Measurements from ENCODE around the gene TJP2. TPM values are rescaled to one million over a fixed set of nuclear protein-coding genes. Genes with fewer than 3 reads are reported as not detected.

TJP2 gene
- polyA plus RNA-seq, 1 donor, result 163 TPM

- peak; percentile 19 to 67 for DNase-seq
- Histone ChIP-seq H3K27ac (ENCODE audit: low read length) (peak overlapping the region; percentile 4), H3K9me3 (ENCODE audit: control insufficient read depth, low read depth, low read length) (no peaks in the 10 kb centered on the region), H3K27me3 (ENCODE audit: control insufficient read depth, insufficient read depth, low read length) (no peaks in the 10 kb centered on the region), H3K4me1 (ENCODE audit: control insufficient read depth, insufficient read depth, low read length) (peaks cover 15% of the 10 kb centered on the region), H3K4me3 (ENCODE audit: low read length) (no peak overlapping the region), H3K36me3 (ENCODE audit: control insufficient read depth, insufficient read depth, low read length) (peaks cover 16% of the 10 kb centered on the region)
- whole genome bisulfite sequencing (ENCODE audit: insufficient coverage, low lambda C conversion rate), result no CpG with 5 or more reads among the region's 5 CpGs
These were observed 33.8 kb upstream of the TJP2 start for GRCh38 chr9:69140123-69140735.

GRCh38 chr9:69141851-69142250 lies 32.2 kb upstream of the TJP2 start:
- H3K9me3 ChIP-seq (ENCODE audit: control insufficient read depth, low read depth, low read length), result no peaks in the 10 kb centered on the region
- DNase-seq, result peak in 1 of 2 donors; percentile 3
- WGBS (ENCODE audit: insufficient coverage, low lambda C conversion rate), result no CpG with 5 or more reads among the region's 5 CpGs

GRCh38 chr9:69143291-69143690 lies 30.8 kb upstream of the TJP2 start:
- no peak overlapping the region for H3K27ac ChIP-seq (ENCODE audit: low read length)
- peak in 1 of 2 donors; percentile 9 for DNase-seq
- WGBS (ENCODE audit: insufficient coverage, low lambda C conversion rate), result no CpG with 5 or more reads among the region's 1 CpG

More at GRCh38 chr9:69141851-69142250, 32.2 kb upstream of the TJP2 start:
- Histone ChIP-seq H3K4me3 (ENCODE audit: low read length) (no peak overlapping the region), H3K27me3 (ENCODE audit: control insufficient read depth, insufficient read depth, low read length) (no peaks in the 10 kb centered on the region), H3K4me1 (ENCODE audit: control insufficient read depth, insufficient read depth, low read length) (peaks cover 15% of the 10 kb centered on the region), H3K36me3 (ENCODE audit: control insufficient read depth, insufficient read depth, low read length) (peaks cover 16% of the 10 kb centered on the region), H3K27ac (ENCODE audit: low read length) (no peak overlapping the region)

GRCh38 chr9:69145144-69145715 lies 28.8 kb upstream of the TJP2 start:
- no peaks in the 10 kb centered on the region for H3K9me3 ChIP-seq (ENCODE audit: control insufficient read depth, low read depth, low read length)
- no peak overlapping the region for H3K27ac ChIP-seq (ENCODE audit: low read length)
- DNase-seq, result peak in 1 of 2 donors; percentile 2
- peaks cover 4% of the 10 kb centered on the region for H3K4me1 ChIP-seq (ENCODE audit: control insufficient read depth, insufficient read depth, low read length)
- H3K4me3 ChIP-seq (ENCODE audit: low read length), result no peak overlapping the region
- 100% methylated on average over 1 of the region's 8 CpGs for WGBS (ENCODE audit: insufficient coverage, low lambda C conversion rate)
- no peaks in the 10 kb centered on the region for H3K27me3 ChIP-seq (ENCODE audit: control insufficient read depth, insufficient read depth, low read length)
- peaks cover 9% of the 10 kb centered on the region for H3K36me3 ChIP-seq (ENCODE audit: control insufficient read depth, insufficient read depth, low read length)

More at GRCh38 chr9:69143291-69143690, 30.8 kb upstream of the TJP2 start:
- Histone ChIP-seq H3K27me3 (ENCODE audit: control insufficient read depth, insufficient read depth, low read length) (no peaks in the 10 kb centered on the region), H3K4me1 (ENCODE audit: control insufficient read depth, insufficient read depth, low read length) (peaks cover 15% of the 10 kb centered on the region), H3K9me3 (ENCODE audit: control insufficient read depth, low read depth, low read length) (no peaks in the 10 kb centered on the region), H3K4me3 (ENCODE audit: low read length) (no peak overlapping the region), H3K36me3 (ENCODE audit: control insufficient read depth, insufficient read depth, low read length) (peaks cover 7% of the 10 kb centered on the region)

GRCh38 chr9:69147041-69147834 lies 26.8 kb upstream of the TJP2 start:
- 60% methylated on average over 1 of the region's 11 CpGs for WGBS (ENCODE audit: insufficient coverage, low lambda C conversion rate)
- no peak overlapping the region for H3K4me3 ChIP-seq (ENCODE audit: low read length)
- no peaks in the 10 kb centered on the region for H3K4me1 ChIP-seq (ENCODE audit: control insufficient read depth, insufficient read depth, low read length)
- peaks cover 9% of the 10 kb centered on the region for H3K36me3 ChIP-seq (ENCODE audit: control insufficient read depth, insufficient read depth, low read length)
- H3K9me3 ChIP-seq (ENCODE audit: control insufficient read depth, low read depth, low read length), result no peaks in the 10 kb centered on the region
- H3K27ac ChIP-seq (ENCODE audit: low read length), result no peak overlapping the region
- peak in 1 of 2 donors; percentile 0 for DNase-seq
- H3K27me3 ChIP-seq (ENCODE audit: control insufficient read depth, insufficient read depth, low read length), result no peaks in the 10 kb centered on the region

- H3K4me1 ChIP-seq (ENCODE audit: control insufficient read depth, insufficient read depth, low read length), result no peaks in the 10 kb centered on the region
- no peak overlapping the region for H3K4me3 ChIP-seq (ENCODE audit: low read length)
- H3K36me3 ChIP-seq (ENCODE audit: control insufficient read depth, insufficient read depth, low read length), result peaks cover 27% of the 10 kb centered on the region
- 60% methylated on average over 1 of the region's 7 CpGs for WGBS (ENCODE audit: insufficient coverage, low lambda C conversion rate)
- no peaks in the 10 kb centered on the region for H3K9me3 ChIP-seq (ENCODE audit: control insufficient read depth, low read depth, low read length)
- no peak for DNase-seq
- no peaks in the 10 kb centered on the region for H3K27me3 ChIP-seq (ENCODE audit: control insufficient read depth, insufficient read depth, low read length)
- peak overlapping the region; percentile 24 for H3K27ac ChIP-seq (ENCODE audit: low read length)
These were observed 24.7 kb upstream of the TJP2 start for GRCh38 chr9:69149321-69149807.

GRCh38 chr9:69151506-69151905 lies 22.6 kb upstream of the TJP2 start:
- 100% methylated on average over 3 of the region's 7 CpGs for WGBS (ENCODE audit: insufficient coverage, low lambda C conversion rate)
- Histone ChIP-seq H3K4me3 (ENCODE audit: low read length) (no peak overlapping the region), H3K9me3 (ENCODE audit: control insufficient read depth, low read depth, low read length) (no peaks in the 10 kb centered on the region), H3K27me3 (ENCODE audit: control insufficient read depth, insufficient read depth, low read length) (no peaks in the 10 kb centered on the region), H3K4me1 (ENCODE audit: control insufficient read depth, insufficient read depth, low read length) (no peaks in the 10 kb centered on the region), H3K27ac (ENCODE audit: low read length) (no peak overlapping the region), H3K36me3 (ENCODE audit: control insufficient read depth, insufficient read depth, low read length) (peaks cover 37% of the 10 kb centered on the region)
- DNase-seq, result no peak

GRCh38 chr9:69153707-69154521 lies 20.2 kb upstream of the TJP2 start:
- Histone ChIP-seq H3K4me1 (ENCODE audit: control insufficient read depth, insufficient read depth, low read length) (no peaks in the 10 kb centered on the region), H3K9me3 (ENCODE audit: control insufficient read depth, low read depth, low read length) (no peaks in the 10 kb centered on the region), H3K4me3 (ENCODE audit: low read length) (no peak overlapping the region), H3K36me3 (ENCODE audit: control insufficient read depth, insufficient read depth, low read length) (peaks cover 43% of the 10 kb centered on the region), H3K27ac (ENCODE audit: low read length) (no peak overlapping the region), H3K27me3 (ENCODE audit: control insufficient read depth, insufficient read depth, low read length) (no peaks in the 10 kb centered on the region)
- no CpG with 5 or more reads among the region's 9 CpGs for WGBS (ENCODE audit: insufficient coverage, low lambda C conversion rate)
- no peak for DNase-seq

- 80% methylated on average over 2 of the region's 8 CpGs for WGBS (ENCODE audit: insufficient coverage, low lambda C conversion rate)
- DNase-seq, result no peak
- H3K36me3 ChIP-seq (ENCODE audit: control insufficient read depth, insufficient read depth, low read length), result peaks cover 44% of the 10 kb centered on the region
- H3K27ac ChIP-seq (ENCODE audit: low read length), result no peak overlapping the region
- no peaks in the 10 kb centered on the region for H3K4me1 ChIP-seq (ENCODE audit: control insufficient read depth, insufficient read depth, low read length)
- no peak overlapping the region for H3K4me3 ChIP-seq (ENCODE audit: low read length)
- H3K9me3 ChIP-seq (ENCODE audit: control insufficient read depth, low read depth, low read length), result no peaks in the 10 kb centered on the region
- no peaks in the 10 kb centered on the region for H3K27me3 ChIP-seq (ENCODE audit: control insufficient read depth, insufficient read depth, low read length)
These were observed 18.6 kb upstream of the TJP2 start for GRCh38 chr9:69155341-69156030.

Data from large intestine (tissue), 3 donors.